Central memory CD8-positive, alpha-beta T cell (primary cell): ENCODE measurements around the gene SAMD14.

ENCODE experiments used
- ATAC-seq: fragments of 150-1000 bp; cut with Tn5 transposase; replicated peaks from 2 replicates; pipeline ENCODE4 v1.10.0; 2022; ENCODE audit warnings: mild to moderate bottlenecking, moderate FRiP score, moderate number of reproducible peaks; ENCODE audit not compliant: poor library complexity, severe bottlenecking; ENCODE audit errors: extremely low read depth
- DNase-seq, 2 donors: peaks; one replicate each; pipeline ENCODE4 v3.0.0; 2021; ENCODE audit warnings: low spot score in 2 of 2
- H3K27ac Mint-ChIP-seq: one replicate; pipeline ENCODE4 v1.8.0; 2022; ENCODE audit warnings: low read depth, mild to moderate bottlenecking, moderate library complexity, mixed read lengths
- H3K27me3 Mint-ChIP-seq: one replicate; pipeline ENCODE4 v1.8.0; 2022; ENCODE audit warnings: mixed read lengths
- H3K36me3 Mint-ChIP-seq: one replicate; pipeline ENCODE4 v1.8.0; 2022; ENCODE audit warnings: mild to moderate bottlenecking, moderate library complexity, mixed read lengths; ENCODE audit not compliant: insufficient read depth
- H3K4me1 Mint-ChIP-seq: one replicate; pipeline ENCODE4 v1.8.0; 2022; ENCODE audit warnings: mixed read lengths
- H3K4me3 Mint-ChIP-seq: one replicate; pipeline ENCODE4 v1.8.0; 2022; ENCODE audit warnings: mild to moderate bottlenecking, moderate library complexity, mixed read lengths
- H3K9me3 Mint-ChIP-seq: one replicate; pipeline ENCODE4 v1.8.0; 2022; ENCODE audit warnings: mixed read lengths

SAMD14 gene

DNA sequence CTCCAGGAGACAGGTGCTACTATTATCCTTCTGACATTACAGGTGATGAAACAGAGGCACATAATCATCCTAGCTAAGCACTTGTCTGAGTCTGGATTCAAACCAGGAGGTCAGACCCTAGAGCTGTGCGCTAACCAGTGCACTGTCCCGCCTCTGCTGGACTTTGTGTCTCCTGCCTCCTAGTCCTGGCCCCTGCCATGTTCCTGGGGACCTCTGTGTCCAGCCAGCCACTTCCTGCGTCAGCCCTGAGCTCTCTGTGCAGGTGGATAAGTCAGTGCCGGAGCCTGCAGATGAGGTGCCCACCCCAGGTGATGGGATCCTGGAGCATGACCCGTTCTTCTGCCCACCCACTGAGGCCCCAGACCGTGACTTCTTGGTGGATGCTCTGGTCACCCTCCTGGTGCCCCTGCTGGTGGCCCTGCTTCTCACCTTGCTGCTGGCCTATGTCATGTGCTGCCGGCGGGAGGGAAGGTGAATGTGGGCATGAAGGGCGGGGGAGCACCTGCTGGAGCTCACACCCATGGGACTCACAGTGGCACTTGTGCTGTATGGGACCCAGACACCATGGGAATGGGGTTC is 40.0 kb upstream of the SAMD14 start:
- Mint-ChIP-seq H3K4me3 (no peak overlapping the region), H3K27ac (peak overlapping the region; percentile 92), H3K27me3 (no peaks in the 10 kb centered on the region), H3K9me3 (no peaks in the 10 kb centered on the region), H3K4me1 (peaks cover 13% of the 10 kb centered on the region), H3K36me3 (peaks cover 10% of the 10 kb centered on the region)
- no peak for DNase-seq
- no peak for ATAC-seq

DNA sequence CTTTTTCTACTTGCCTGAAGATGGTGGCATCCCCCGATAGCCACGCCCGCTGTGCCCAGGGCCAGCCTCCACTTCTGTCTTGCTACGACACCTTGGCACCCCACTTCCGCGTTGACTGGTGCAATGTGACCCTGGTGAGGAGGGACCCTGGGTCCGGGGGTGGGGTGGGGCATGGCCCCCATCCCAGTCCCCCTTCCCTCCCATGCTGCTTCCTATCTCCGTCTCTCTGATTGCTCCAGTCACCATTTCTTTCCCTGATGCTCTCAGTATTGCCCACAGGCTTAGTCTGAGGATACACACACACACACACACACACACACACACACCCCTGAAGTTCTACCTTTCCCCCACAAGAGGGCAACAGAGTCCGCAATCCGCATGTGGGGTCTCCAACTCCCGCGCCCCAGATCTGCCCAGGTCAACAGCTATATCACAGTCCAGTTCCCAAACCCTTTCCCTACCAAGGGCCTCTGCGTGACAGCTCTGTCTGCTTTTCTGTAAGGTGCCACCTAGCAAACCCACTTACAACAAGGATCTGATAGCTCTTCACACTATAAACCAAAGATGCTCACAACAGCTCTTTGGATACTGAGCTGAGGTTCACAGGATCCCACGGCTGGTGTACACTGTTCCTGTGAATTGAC is 39.3 kb upstream of the SAMD14 start:
- H3K27ac Mint-ChIP-seq = peak overlapping the region; percentile 92
- H3K4me1 Mint-ChIP-seq = peaks cover 13% of the 10 kb centered on the region
- ATAC-seq = peak; percentile 90
- H3K4me3 Mint-ChIP-seq = peak overlapping the region; percentile 57
- peaks cover 10% of the 10 kb centered on the region for H3K36me3 Mint-ChIP-seq
- no peaks in the 10 kb centered on the region for H3K27me3 Mint-ChIP-seq
- peak; percentile 48 to 71 for DNase-seq
- no peaks in the 10 kb centered on the region for H3K9me3 Mint-ChIP-seq

DNA sequence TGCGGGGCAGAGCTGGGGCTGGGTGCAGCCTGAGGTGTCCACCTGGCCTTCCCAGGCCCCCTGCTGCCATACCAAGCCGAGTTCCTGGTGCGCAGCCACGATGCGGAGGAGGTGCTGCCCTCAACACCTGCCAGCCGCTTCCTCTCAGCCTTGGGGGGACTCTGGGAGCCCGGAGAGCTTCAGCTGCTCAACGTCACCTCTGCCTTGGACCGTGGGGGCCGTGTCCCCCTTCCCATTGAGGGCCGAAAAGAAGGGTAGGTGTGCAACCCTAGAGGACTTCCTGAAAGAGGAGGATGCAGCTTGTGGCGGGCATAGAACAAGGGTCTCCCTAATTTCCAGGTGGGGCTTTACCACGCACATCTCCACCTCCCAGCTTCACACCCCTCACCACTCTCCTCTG is 38.4 kb upstream of the SAMD14 start:
- H3K27ac Mint-ChIP-seq = peak overlapping the region; percentile 92
- H3K4me3 Mint-ChIP-seq = peak overlapping the region; percentile 57

DNA sequence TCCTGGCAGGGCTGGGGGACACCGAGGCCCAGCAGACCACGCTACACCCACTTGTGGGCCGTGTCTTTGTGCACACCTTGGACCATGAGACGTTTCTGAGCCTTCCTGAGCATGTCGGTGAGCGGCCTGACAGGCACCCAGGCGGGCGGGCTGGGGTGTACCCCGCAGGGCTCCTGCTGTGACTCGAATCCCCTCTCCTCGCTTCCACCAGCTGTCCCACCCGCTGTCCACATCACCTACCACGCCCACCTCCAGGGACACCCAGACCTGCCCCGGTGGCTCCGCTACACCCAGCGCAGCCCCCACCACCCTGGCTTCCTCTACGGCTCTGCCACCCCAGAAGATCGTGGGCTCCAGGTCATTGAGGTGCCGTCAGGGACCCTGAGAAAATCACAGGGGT is 37.4 kb upstream of the SAMD14 start:
- no peak overlapping the region for H3K4me3 Mint-ChIP-seq
- H3K36me3 Mint-ChIP-seq = peaks cover 13% of the 10 kb centered on the region
- H3K27ac Mint-ChIP-seq = no peak overlapping the region
- H3K4me1 Mint-ChIP-seq = peaks cover 18% of the 10 kb centered on the region
- no peak for DNase-seq
- ATAC-seq = no peak
- no peaks in the 10 kb centered on the region for H3K9me3 Mint-ChIP-seq
- no peaks in the 10 kb centered on the region for H3K27me3 Mint-ChIP-seq

More for the DNA sequence above, 38.4 kb upstream of the SAMD14 start:
- ATAC-seq (no peak), DNase-seq (no peak)
- Mint-ChIP-seq H3K9me3 (no peaks in the 10 kb centered on the region), H3K4me1 (peaks cover 13% of the 10 kb centered on the region), H3K36me3 (peaks cover 10% of the 10 kb centered on the region), H3K27me3 (no peaks in the 10 kb centered on the region)

DNA sequence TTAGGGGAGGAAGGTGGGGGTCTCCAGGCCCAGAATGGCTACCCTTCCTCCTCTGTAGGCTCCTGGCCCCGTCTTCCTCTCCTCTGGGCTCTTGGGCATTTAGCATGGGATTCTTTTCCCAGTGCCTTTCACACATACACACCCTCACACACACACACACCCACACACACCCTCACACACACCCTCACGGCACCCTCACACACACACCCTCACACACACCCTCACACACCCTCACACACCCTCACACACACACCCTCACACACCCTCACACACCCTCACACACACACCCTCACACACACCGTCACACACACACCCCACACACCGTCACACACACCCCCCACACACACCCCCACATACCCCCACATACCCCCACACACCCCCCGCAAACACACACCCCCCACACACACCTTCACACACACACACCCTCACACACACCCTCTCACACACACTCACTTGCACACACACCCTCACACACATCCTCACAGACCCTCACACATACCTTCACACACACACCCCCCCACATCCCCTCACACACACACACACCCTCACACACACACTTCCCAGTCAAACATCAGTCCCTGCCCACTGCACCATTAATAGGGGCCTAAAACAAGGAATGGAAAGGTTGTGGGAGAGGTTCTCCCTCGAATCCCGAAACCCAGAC is 36.7 kb upstream of the SAMD14 start:
- Mint-ChIP-seq H3K27ac (no peak overlapping the region), H3K36me3 (peaks cover 13% of the 10 kb centered on the region), H3K4me3 (no peak overlapping the region), H3K27me3 (no peaks in the 10 kb centered on the region), H3K4me1 (peaks cover 23% of the 10 kb centered on the region), H3K9me3 (no peaks in the 10 kb centered on the region)
- DNase-seq (no peak), ATAC-seq (no peak)

DNA sequence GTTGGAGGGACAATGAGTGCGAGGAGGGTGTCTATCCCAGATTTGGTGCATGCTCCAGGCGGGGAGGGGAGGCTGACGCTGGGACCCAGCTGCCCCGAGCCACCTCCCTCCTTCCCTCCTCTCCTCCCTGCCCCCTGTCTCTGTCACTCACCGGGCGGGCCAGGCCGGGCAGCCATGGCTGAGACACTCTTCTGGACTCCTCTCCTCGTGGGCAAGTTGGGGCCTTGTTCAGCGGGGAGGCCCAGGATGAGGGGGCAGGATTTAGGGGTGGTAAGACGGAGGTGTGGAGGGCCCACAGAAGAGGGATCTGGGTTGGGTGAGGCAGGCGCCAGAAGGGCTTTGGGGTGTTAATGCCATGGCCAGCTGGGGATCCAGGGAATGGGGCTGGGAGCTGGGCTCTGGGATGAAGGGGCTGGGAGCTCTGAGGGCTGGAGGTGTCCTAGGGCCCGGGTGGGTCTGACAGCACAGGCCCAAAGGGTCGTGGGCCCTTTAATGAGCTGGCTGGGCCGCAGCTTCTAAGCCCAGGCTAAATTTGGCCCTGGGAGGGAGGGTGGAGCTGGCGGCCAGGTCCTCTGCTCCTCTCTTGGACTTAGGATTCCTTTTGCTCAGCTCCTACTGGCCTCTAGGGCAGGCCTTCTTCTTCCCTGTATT is 36.0 kb upstream of the SAMD14 start, which contains the start of gene SGCA:
TSS of gene SGCA (plus strand) at position 139 of the 651 bp plus-strand sequence. CDS start at position 175, 36 bp downstream.
- ATAC-seq (no peak), DNase-seq (no peak)
- Mint-ChIP-seq H3K36me3 (peaks cover 13% of the 10 kb centered on the region), H3K9me3 (no peaks in the 10 kb centered on the region), H3K27me3 (no peaks in the 10 kb centered on the region), H3K4me3 (no peak within 1 kb of the TSS), H3K4me1 (peaks cover 29% of the 10 kb centered on the region), H3K27ac (no peak within 1 kb of the TSS)

DNA sequence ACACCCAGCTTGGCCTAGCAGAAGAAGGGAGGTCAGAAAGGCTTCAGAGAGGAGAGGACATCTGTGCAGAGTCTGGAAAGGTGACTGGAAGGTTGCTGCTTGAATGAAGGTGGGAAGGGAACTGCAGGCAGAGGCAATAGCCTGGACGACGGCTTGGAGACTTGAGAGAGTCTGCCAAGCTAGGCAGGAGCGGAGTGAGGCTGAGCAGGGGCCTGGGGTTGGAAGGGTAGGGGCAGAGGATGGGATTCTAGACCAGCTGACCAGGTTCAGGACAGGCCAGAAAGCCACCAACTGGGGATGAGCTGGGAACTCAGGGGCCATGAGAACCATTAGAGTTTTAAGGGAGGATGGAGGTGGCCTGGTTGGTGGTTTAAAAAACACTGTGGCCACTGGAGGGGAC is 35.5 kb upstream of the SAMD14 start:
- Mint-ChIP-seq H3K9me3 (no peaks in the 10 kb centered on the region), H3K27me3 (no peaks in the 10 kb centered on the region), H3K4me1 (peaks cover 32% of the 10 kb centered on the region), H3K36me3 (peaks cover 13% of the 10 kb centered on the region), H3K27ac (no peak overlapping the region), H3K4me3 (no peak overlapping the region)
- no peak for ATAC-seq
- no peak for DNase-seq

DNA sequence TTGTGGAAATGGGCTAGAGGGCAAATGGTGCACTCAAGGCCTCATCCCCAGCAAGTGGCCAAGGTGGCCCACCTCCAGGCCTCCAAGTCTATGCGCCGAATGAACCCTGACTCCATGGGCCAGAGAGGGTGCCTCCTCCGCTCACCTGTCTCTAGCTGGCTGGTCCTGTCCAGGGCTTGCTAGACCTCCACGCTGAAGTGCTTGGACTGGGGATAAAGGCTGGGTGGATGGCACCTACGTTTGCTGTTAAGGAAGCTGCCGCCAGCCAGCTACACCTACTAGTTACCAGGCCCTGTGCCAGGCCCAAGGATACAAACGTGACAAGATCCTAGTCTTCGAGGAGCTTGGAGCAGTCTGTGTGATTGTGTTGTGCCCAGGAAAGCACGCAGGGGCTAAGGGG is 35.1 kb upstream of the SAMD14 start:
- no peak overlapping the region for H3K27ac Mint-ChIP-seq
- peaks cover 13% of the 10 kb centered on the region for H3K36me3 Mint-ChIP-seq

DNA sequence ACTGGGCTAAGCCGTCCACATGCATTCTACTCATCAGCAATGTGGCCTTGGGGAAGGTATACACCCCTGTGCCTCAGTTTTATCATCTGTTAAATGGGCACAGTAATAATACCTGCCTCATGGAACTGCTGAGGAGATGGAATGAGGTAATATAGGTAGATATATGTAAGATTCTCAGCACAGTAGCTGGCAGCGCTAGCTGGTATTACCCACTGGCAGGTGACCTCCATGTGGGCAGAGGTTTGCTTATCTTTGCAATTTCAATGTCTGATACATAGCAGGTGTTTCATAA is 34.7 kb upstream of the SAMD14 start:
- DNase-seq (no peak), ATAC-seq (no peak)
- H3K4me1 Mint-ChIP-seq = peaks cover 32% of the 10 kb centered on the region
- no peaks in the 10 kb centered on the region for H3K27me3 Mint-ChIP-seq
- H3K9me3 Mint-ChIP-seq = no peaks in the 10 kb centered on the region
- no peak overlapping the region for H3K27ac Mint-ChIP-seq
- no peak overlapping the region for H3K4me3 Mint-ChIP-seq
- peaks cover 11% of the 10 kb centered on the region for H3K36me3 Mint-ChIP-seq

More for the DNA sequence above, 35.1 kb upstream of the SAMD14 start:
- no peaks in the 10 kb centered on the region for H3K9me3 Mint-ChIP-seq
- no peaks in the 10 kb centered on the region for H3K27me3 Mint-ChIP-seq
- H3K4me1 Mint-ChIP-seq = peaks cover 32% of the 10 kb centered on the region
- DNase-seq (no peak), ATAC-seq (no peak)
- no peak overlapping the region for H3K4me3 Mint-ChIP-seq

DNA sequence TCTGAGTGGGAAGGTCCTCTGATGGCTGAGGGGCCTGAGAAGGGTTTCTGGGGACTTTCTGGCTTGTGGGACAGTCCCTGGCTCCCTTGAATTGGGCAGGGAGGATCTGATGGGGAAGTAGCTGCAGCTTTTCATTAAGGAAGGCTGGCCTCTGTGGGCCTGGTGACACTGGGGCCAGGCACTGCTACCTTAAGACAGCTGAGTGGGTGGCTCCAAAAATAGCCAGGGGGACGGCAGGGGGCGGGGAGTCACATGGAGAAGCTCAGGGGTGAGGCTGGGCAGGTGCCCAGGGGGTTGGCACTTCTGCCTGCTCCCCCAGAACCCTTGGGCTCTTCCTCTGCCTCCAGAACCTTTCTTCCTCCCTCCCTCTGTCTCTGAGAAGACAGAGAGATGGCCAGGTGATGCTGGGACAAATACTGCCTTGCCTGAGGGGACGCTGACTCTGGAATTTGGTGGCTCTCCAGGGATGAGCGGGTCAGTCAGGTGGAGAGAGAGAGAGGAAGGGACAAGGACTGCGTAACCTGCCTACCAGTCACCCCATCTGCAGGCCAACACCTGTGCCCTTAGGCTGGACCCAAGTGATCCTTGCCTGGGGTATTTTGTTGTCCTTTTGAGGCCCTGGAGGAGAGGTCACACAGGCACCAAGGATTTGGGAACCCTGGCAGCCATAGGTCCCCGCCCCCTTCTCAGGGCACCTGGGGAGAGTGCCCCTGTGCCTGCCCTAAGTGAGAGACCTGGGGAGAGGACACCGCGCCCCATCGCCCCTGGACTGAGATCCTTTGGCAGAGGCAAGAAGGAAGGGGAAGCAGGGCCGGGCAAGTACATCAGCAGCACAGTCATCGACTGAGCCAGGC is 34.1 kb upstream of the SAMD14 start:
- DNase-seq (no peak), ATAC-seq (no peak)
- Mint-ChIP-seq H3K36me3 (peaks cover 6% of the 10 kb centered on the region), H3K27me3 (no peaks in the 10 kb centered on the region), H3K9me3 (no peaks in the 10 kb centered on the region), H3K27ac (no peak overlapping the region), H3K4me3 (no peak overlapping the region), H3K4me1 (peaks cover 27% of the 10 kb centered on the region)

DNA sequence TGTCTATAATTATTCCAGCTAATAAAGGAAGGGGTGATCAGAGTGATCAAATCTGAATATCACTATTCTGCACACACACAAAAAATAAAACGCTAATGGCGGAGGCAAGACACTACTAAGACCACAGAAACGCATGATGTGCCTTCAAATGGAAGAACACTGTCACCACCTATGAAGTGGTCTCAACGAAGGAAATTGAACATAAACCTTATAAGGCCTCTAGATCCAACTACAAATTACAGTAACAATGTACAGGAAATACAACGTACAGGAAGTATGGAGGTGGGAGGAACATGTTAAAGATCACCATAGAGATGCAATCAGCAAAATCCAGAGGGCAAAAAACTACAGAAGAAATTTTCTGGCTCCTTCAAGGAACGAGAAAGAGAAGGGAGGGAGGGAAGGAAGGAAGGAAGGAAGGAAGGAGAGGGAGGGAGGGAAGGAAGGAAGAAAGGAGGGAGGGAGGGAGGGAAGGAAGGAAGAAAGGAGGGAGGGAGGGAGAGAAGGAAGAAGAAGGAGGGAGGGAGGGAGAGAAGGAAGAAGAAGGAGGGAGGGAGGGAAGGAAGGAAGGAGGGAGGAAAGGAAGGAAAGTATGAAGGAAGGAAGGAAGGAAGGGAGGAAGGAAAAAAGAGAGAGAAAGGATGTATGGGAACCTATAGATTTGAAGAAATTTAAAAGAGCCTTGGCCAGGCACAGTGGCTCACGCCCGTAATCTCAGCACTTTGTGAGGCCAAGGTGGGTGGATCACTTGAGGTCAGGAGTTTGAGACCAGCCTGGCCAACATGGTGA is 32.7 kb upstream of the SAMD14 start:
- no peak for ATAC-seq
- Mint-ChIP-seq H3K4me1 (peaks cover 28% of the 10 kb centered on the region), H3K27me3 (no peaks in the 10 kb centered on the region), H3K9me3 (no peaks in the 10 kb centered on the region), H3K4me3 (no peak overlapping the region), H3K36me3 (peaks cover 2% of the 10 kb centered on the region), H3K27ac (no peak overlapping the region)
- DNase-seq = no peak

DNA sequence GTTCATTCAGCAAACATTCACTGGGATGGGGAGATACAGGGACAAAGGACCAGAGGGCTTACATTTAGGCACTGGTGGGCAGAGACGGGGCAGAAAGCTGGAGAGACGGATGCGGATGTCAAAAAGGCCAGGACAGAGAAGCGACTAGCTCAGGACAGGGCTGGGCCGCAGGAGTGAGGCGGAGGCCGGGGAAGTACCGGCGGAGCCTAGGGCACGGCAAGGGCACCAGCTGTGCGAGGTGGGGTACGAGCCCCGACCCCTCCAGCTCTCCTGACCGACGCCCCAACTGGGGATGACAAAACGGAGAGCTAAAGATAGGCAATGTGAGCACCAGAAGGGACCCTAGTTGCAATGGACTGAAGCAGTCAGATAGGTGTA is 31.9 kb upstream of the SAMD14 start:
- ATAC-seq (no peak), DNase-seq (no peak)
- Mint-ChIP-seq H3K4me1 (peaks cover 29% of the 10 kb centered on the region), H3K27me3 (no peaks in the 10 kb centered on the region), H3K4me3 (peak overlapping the region; percentile 72), H3K36me3 (peaks cover 2% of the 10 kb centered on the region), H3K27ac (peak overlapping the region; percentile 89), H3K9me3 (no peaks in the 10 kb centered on the region)
